Skeletal muscle tissue (tissue), 4 donors: ENCODE data around the gene PRR12. TPM values are rescaled to one million over a fixed set of nuclear protein-coding genes. Genes with fewer than 3 reads are reported as not detected.
"Not testable (repeated sequence)": the region's sequence is repeated elsewhere in the genome, so short reads cannot be mapped to it uniquely, and the experiment has no call there.

ENCODE experiments used
- H3K27ac ChIP-seq: one replicate; pipeline ENCODE4 v1.7.0; 2013; ENCODE audit warnings: mild to moderate bottlenecking, low read depth, low read length, inconsistent platforms
- H3K27me3 ChIP-seq, 3 donors: one replicate each; pipeline ENCODE4 v1.7.0; 2013; ENCODE audit warnings: low read length in 3 of 3; ENCODE audit not compliant: control insufficient read depth in 3 of 3, insufficient read depth in 3 of 3
- H3K36me3 ChIP-seq, 3 donors: one replicate each; pipeline ENCODE4 v1.7.0; 2013; ENCODE audit warnings: low read length in 3 of 3; ENCODE audit not compliant: control insufficient read depth in 3 of 3, insufficient read depth in 3 of 3
- H3K4me1 ChIP-seq, 3 donors: one replicate each; pipeline ENCODE4 v1.7.0; 2013; ENCODE audit warnings: low read length in 3 of 3, mild to moderate bottlenecking in 3 of 3; ENCODE audit not compliant: control insufficient read depth in 3 of 3, insufficient read depth in 3 of 3
- H3K4me3 ChIP-seq, 3 donors: one replicate each; pipeline ENCODE4 v1.7.0; 2013; ENCODE audit warnings: low read length in 3 of 3
- H3K9ac ChIP-seq, 3 donors: one replicate each; pipeline ENCODE4 v1.7.0; 2013; ENCODE audit warnings: low read length in 3 of 3, mild to moderate bottlenecking in 3 of 3, moderate library complexity in 2 of 3, low read depth in 1 of 3
- H3K9me3 ChIP-seq, 3 donors: one replicate each; pipeline ENCODE4 v1.7.0; 2013; ENCODE audit warnings: low read length in 3 of 3; ENCODE audit not compliant: control insufficient read depth in 3 of 3
- total RNA-seq: library from RNA; depleted of rRNA; stranded (reverse); fragments of >200 nt; gene quantifications from one replicate; pipeline ENCODE4 v1.2.3, GENCODE V29; 2014
- donor health status: Osteomylitis.

The PRR12 gene
- total RNA-seq, 1 donor from 2014 or later = 3.1 TPM

GRCh38 chr19:49631014-49631588 lies 40.1 kb downstream of the PRR12 start:
- Histone ChIP-seq H3K27me3 (no peaks in the 10 kb centered on the region), H3K4me1 (peaks cover 7 to 13% (median 8%) of the 10 kb centered on the region in 3 donors), H3K27ac (no peak overlapping the region), H3K36me3 (peaks cover 0 to 6% (median 4%) of the 10 kb centered on the region in 3 donors), H3K9me3 (no peaks in the 10 kb centered on the region), H3K9ac (no peak overlapping the region), H3K4me3 (no peak overlapping the region)

GRCh38 chr19:49631610-49632192 lies 40.7 kb downstream of the PRR12 start:
- Histone ChIP-seq H3K27me3 (no peaks in the 10 kb centered on the region), H3K9me3 (no peaks in the 10 kb centered on the region), H3K4me3 (no peak overlapping the region), H3K9ac (peak overlapping the region in 1 of 3 donors; percentile 16), H3K4me1 (peaks cover 7 to 13% (median 8%) of the 10 kb centered on the region in 3 donors), H3K27ac (no peak overlapping the region), H3K36me3 (peaks cover 4 to 7% (median 5%) of the 10 kb centered on the region in 3 donors)

GRCh38 chr19:49632576-49632975 lies 41.6 kb downstream of the PRR12 start:
- H3K27me3 ChIP-seq = no peaks in the 10 kb centered on the region
- no peak overlapping the region for H3K4me3 ChIP-seq
- no peak overlapping the region for H3K9ac ChIP-seq
- no peaks in the 10 kb centered on the region for H3K9me3 ChIP-seq
- H3K36me3 ChIP-seq = peaks cover 3 to 8% (median 5%) of the 10 kb centered on the region in 3 donors
- peaks cover 11 to 13% (median 11%) of the 10 kb centered on the region in 3 donors for H3K4me1 ChIP-seq
- no peak overlapping the region for H3K27ac ChIP-seq

- not testable (repeated sequence) for H3K36me3 ChIP-seq, H3K9ac ChIP-seq, H3K27ac ChIP-seq, H3K27me3 ChIP-seq, H3K4me3 ChIP-seq, H3K9me3 ChIP-seq
- H3K4me1 ChIP-seq = peaks cover 13 to 14% (median 14%) of the 10 kb centered on the region in 3 donors
These were observed 42.3 kb downstream of the PRR12 start for GRCh38 chr19:49633273-49633672.

- Histone ChIP-seq H3K4me1 (peaks cover 21 to 22% (median 22%) of the 10 kb centered on the region in 3 donors), H3K36me3 (peaks cover 0 to 8% (median 5%) of the 10 kb centered on the region in 3 donors), H3K4me3 (no peak overlapping the region), H3K27ac (no peak overlapping the region), H3K9ac (peak overlapping the region in 1 of 3 donors; percentile 16), H3K27me3 (no peaks in the 10 kb centered on the region), H3K9me3 (no peaks in the 10 kb centered on the region)
These were observed 44.7 kb downstream of the PRR12 start for GRCh38 chr19:49635530-49636232.

GRCh38 chr19:49636233-49636932 lies 45.4 kb downstream of the PRR12 start:
- Histone ChIP-seq H3K4me1 (peaks cover 19 to 27% (median 22%) of the 10 kb centered on the region in 3 donors), H3K36me3 (peaks cover 0 to 8% (median 5%) of the 10 kb centered on the region in 3 donors), H3K4me3 (no peak overlapping the region), H3K9ac (no peak overlapping the region), H3K9me3 (no peaks in the 10 kb centered on the region), H3K27ac (no peak overlapping the region), H3K27me3 (no peaks in the 10 kb centered on the region)

- peak overlapping the region; percentile 46 to 82 (median 54) for H3K4me3 ChIP-seq
- H3K27ac ChIP-seq = peak overlapping the region; percentile 64
- H3K27me3 ChIP-seq = no peaks in the 10 kb centered on the region
- no peaks in the 10 kb centered on the region for H3K9me3 ChIP-seq
- peaks cover 25 to 30% (median 28%) of the 10 kb centered on the region in 3 donors for H3K4me1 ChIP-seq
- peaks cover 0 to 10% (median 5%) of the 10 kb centered on the region in 3 donors for H3K36me3 ChIP-seq
- peak overlapping the region in 2 of 3 donors; percentile 45 to 66 for H3K9ac ChIP-seq
These were observed 47.1 kb downstream of the PRR12 start for GRCh38 chr19:49637821-49638738.

- Histone ChIP-seq H3K27ac (peak overlapping the region; percentile 100), H3K4me1 (peaks cover 34 to 44% (median 37%) of the 10 kb centered on the region in 3 donors)
These were observed 48.6 kb downstream of the PRR12 start for GRCh38 chr19:49639401-49640112.

More at GRCh38 chr19:49639401-49640112, 48.6 kb downstream of the PRR12 start:
- Histone ChIP-seq H3K36me3 (peaks cover 0 to 10% (median 5%) of the 10 kb centered on the region in 3 donors), H3K4me3 (peak overlapping the region; percentile 75 to 84 (median 82)), H3K27me3 (no peaks in the 10 kb centered on the region), H3K9ac (peak overlapping the region; percentile 57 to 77 (median 77)), H3K9me3 (no peaks in the 10 kb centered on the region)
